Neural crest cell (in vitro differentiated cells): ENCODE results near the gene C11orf65. TPM values are rescaled to one million over a fixed set of nuclear protein-coding genes. Genes with fewer than 3 reads are reported as not detected.

Source experiments
- DNase-seq: peaks from one replicate; pipeline ENCODE4 v3.0.0; 2021; ENCODE audit warnings: low read depth, mixed read lengths, low spot score
- H3K27ac Mint-ChIP-seq: one replicate; pipeline ENCODE4 v1.8.0; 2021; ENCODE audit warnings: mild to moderate bottlenecking, mixed read lengths; ENCODE audit not compliant: unreplicated experiment
- H3K27me3 Mint-ChIP-seq: 2 replicates; pipeline ENCODE4 v1.8.0; 2021; ENCODE audit warnings: low read depth, mild to moderate bottlenecking, mixed read lengths
- H3K36me3 Mint-ChIP-seq: 2 replicates; pipeline ENCODE4 v1.8.0; 2021; ENCODE audit warnings: low read depth, mild to moderate bottlenecking, mixed read lengths
- H3K4me1 Mint-ChIP-seq: 2 replicates; pipeline ENCODE4 v1.8.0; 2021; ENCODE audit warnings: mixed read lengths
- H3K4me3 Mint-ChIP-seq: one replicate; pipeline ENCODE4 v1.8.0; 2021; ENCODE audit warnings: mild to moderate bottlenecking, mixed read lengths
- H3K9me3 Mint-ChIP-seq: 2 replicates; pipeline ENCODE4 v1.8.0; 2021; ENCODE audit warnings: mixed read lengths
- CTCF ChIP-seq: fragments of 200-600 bp; sonication (generic); conservative IDR thresholded peaks from 2 replicates; pipeline ENCODE4 v1.5.0; 2021; ENCODE audit warnings: antibody characterized with exemption, mild to moderate bottlenecking
- total RNA-seq: library from RNA; stranded (reverse); gene quantifications from 2 replicates; pipeline ENCODE4 v1.2.1, GENCODE V29; 2021

The C11orf65 gene
- total RNA-seq, 1 donor from 2014 or later, result 1.1 TPM

GRCh38 chr11:108491936-108492335 is 24.6 kb upstream of the C11orf65 start:
- Mint-ChIP-seq H3K27me3 (no peaks in the 10 kb centered on the region), H3K9me3 (no peaks in the 10 kb centered on the region), H3K36me3 (peaks cover 4% of the 10 kb centered on the region), H3K4me1 (peaks cover 25% of the 10 kb centered on the region), H3K27ac (no peak overlapping the region), H3K4me3 (no peak overlapping the region)
- DNase-seq, result no peak
- no peak for TF ChIP-seq CTCF

GRCh38 chr11:108486828-108487227 is 19.5 kb upstream of the C11orf65 start:
- Mint-ChIP-seq H3K9me3 (no peaks in the 10 kb centered on the region), H3K4me1 (no peaks in the 10 kb centered on the region), H3K4me3 (no peak overlapping the region), H3K27ac (no peak overlapping the region), H3K27me3 (no peaks in the 10 kb centered on the region), H3K36me3 (peaks cover 15% of the 10 kb centered on the region)
- DNase-seq, result no peak
- TF ChIP-seq CTCF, result no peak

GRCh38 chr11:108486331-108486730 is 19.0 kb upstream of the C11orf65 start:
- no peak overlapping the region for H3K27ac Mint-ChIP-seq
- H3K9me3 Mint-ChIP-seq, result no peaks in the 10 kb centered on the region
- H3K36me3 Mint-ChIP-seq, result peaks cover 15% of the 10 kb centered on the region
- DNase-seq, result no peak
- H3K4me3 Mint-ChIP-seq, result no peak overlapping the region
- H3K27me3 Mint-ChIP-seq, result no peaks in the 10 kb centered on the region
- no peaks in the 10 kb centered on the region for H3K4me1 Mint-ChIP-seq
- no peak for TF ChIP-seq CTCF

- no peak overlapping the region for H3K27ac Mint-ChIP-seq
- H3K9me3 Mint-ChIP-seq, result no peaks in the 10 kb centered on the region
- no peaks in the 10 kb centered on the region for H3K4me1 Mint-ChIP-seq
- no peak for DNase-seq
- no peak overlapping the region for H3K4me3 Mint-ChIP-seq
- peaks cover 14% of the 10 kb centered on the region for H3K36me3 Mint-ChIP-seq
- TF ChIP-seq CTCF, result no peak
- H3K27me3 Mint-ChIP-seq, result no peaks in the 10 kb centered on the region
These were observed 15.8 kb upstream of the C11orf65 start for GRCh38 chr11:108483163-108483562.

- H3K36me3 Mint-ChIP-seq, result peaks cover 10% of the 10 kb centered on the region
- DNase-seq, result no peak
- no peak overlapping the region for H3K27ac Mint-ChIP-seq
- H3K9me3 Mint-ChIP-seq, result no peaks in the 10 kb centered on the region
- no peaks in the 10 kb centered on the region for H3K4me1 Mint-ChIP-seq
- no peak overlapping the region for H3K4me3 Mint-ChIP-seq
- TF ChIP-seq CTCF, result no peak
- no peaks in the 10 kb centered on the region for H3K27me3 Mint-ChIP-seq
These were observed 7.5 kb upstream of the C11orf65 start for GRCh38 chr11:108474664-108475463.
